GM12874 (cell line): ENCODE measurements around the gene FBXO2.

Source experiments
- CTCF ChIP-seq: IDR thresholded peaks from 2 replicates; pipeline ENCODE4 v1.5.1; 2011; ENCODE audit warnings: low read depth, mild to moderate bottlenecking, control low read depth, low read length, moderate library complexity; ENCODE audit not compliant: insufficient read depth

FBXO2 gene

GRCh38 chr1:11697188-11697892, 43.1 kb upstream of the FBXO2 start:
- no peak for TF ChIP-seq CTCF

- no peak for TF ChIP-seq CTCF
These were observed 41.6 kb upstream of the FBXO2 start for GRCh38 chr1:11695861-11696260.

GRCh38 chr1:11693917-11694316, 39.7 kb upstream of the FBXO2 start:
- TF ChIP-seq CTCF: no peak

GRCh38 chr1:11693024-11693590, 38.9 kb upstream of the FBXO2 start:
- no peak for TF ChIP-seq CTCF

- TF ChIP-seq CTCF: no peak
These were observed 37.9 kb upstream of the FBXO2 start for GRCh38 chr1:11691928-11692711.

- no peak for TF ChIP-seq CTCF
These were observed 37.2 kb upstream of the FBXO2 start, which contains the start of gene DRAXIN for GRCh38 chr1:11691302-11691914. Gene DRAXIN (plus strand): TSS chr1:11691710. CDS start chr1:11706259, 14,549 bp downstream.
